ENCODE measurements around the gene KIRREL1. TPM values are rescaled to one million over a fixed set of nuclear protein-coding genes. Genes with fewer than 3 reads are reported as not detected.

KIRREL1 gene
- total RNA-seq, 1 donor from 2014 or later, result 34.9 TPM

- no peak for DNase-seq (ENCODE audit: extremely low spot score in 2 of 2)
- Histone ChIP-seq H3K27ac (no peak overlapping the region), H3K27me3 (no peaks in the 10 kb centered on the region), H3K36me3 (peaks cover 0 to 17% of the 10 kb centered on the region in 2 donors), H3K9me3 (no peaks in the 10 kb centered on the region), H3K4me1 (no peaks in the 10 kb centered on the region), H3K4me3 (no peak overlapping the region)
- intact Hi-C loops (cut with DNase I), result no loop called here
- no peak for TF ChIP-seq POLR2AphosphoS5 (IDR thresholded peaks at IDR 0.05; ENCODE audit: insufficient read depth in 1 of 2, low read depth in 1 of 2)
- TF ChIP-seq CTCF (IDR thresholded peaks at IDR 0.05), result no peak
Observed at GRCh38 chr1:158084336-158084735, 90.9 kb downstream of the KIRREL1 start.

GRCh38 chr1:158084747-158085146 is 91.3 kb downstream of the KIRREL1 start:
- Histone ChIP-seq H3K4me3 (no peak overlapping the region), H3K4me1 (no peaks in the 10 kb centered on the region), H3K27me3 (no peaks in the 10 kb centered on the region), H3K27ac (no peak overlapping the region), H3K36me3 (peaks cover 0 to 21% of the 10 kb centered on the region in 2 donors), H3K9me3 (no peaks in the 10 kb centered on the region)
- no peak for TF ChIP-seq CTCF (IDR thresholded peaks at IDR 0.05)
- TF ChIP-seq POLR2A (IDR thresholded peaks at IDR 0.05), result no peak
- no peak for TF ChIP-seq POLR2AphosphoS5 (IDR thresholded peaks at IDR 0.05; ENCODE audit: insufficient read depth in 1 of 2, low read depth in 1 of 2)
- intact Hi-C loops (cut with DNase I), result no loop called here
- no peak for DNase-seq (ENCODE audit: extremely low spot score in 2 of 2)

GRCh38 chr1:158087320-158087927 is 94.0 kb downstream of the KIRREL1 start:
- intact Hi-C loops (cut with DNase I), result loop anchor here (2.0 kb wide), 1 partner anchor 95 kb away; the partner anchor contains the start of gene KIRREL1
- peaks cover 0 to 41% of the 10 kb centered on the region in 2 donors for H3K36me3 ChIP-seq

GRCh38 chr1:158089476-158089875 is 96.0 kb downstream of the KIRREL1 start:
- Histone ChIP-seq H3K27me3 (no peaks in the 10 kb centered on the region), H3K9me3 (no peaks in the 10 kb centered on the region), H3K27ac (no peak overlapping the region), H3K36me3 (peaks cover 0 to 49% of the 10 kb centered on the region in 2 donors), H3K4me1 (no peaks in the 10 kb centered on the region), H3K4me3 (no peak overlapping the region)
- intact Hi-C loops (cut with DNase I), result no loop called here
- no peak for DNase-seq (ENCODE audit: extremely low spot score in 2 of 2)
- no peak for TF ChIP-seq POLR2AphosphoS5 (IDR thresholded peaks at IDR 0.05; ENCODE audit: insufficient read depth in 1 of 2, low read depth in 1 of 2)
- TF ChIP-seq CTCF (IDR thresholded peaks at IDR 0.05), result no peak
- no peak for TF ChIP-seq POLR2A (IDR thresholded peaks at IDR 0.05)

More at GRCh38 chr1:158087320-158087927, 94.0 kb downstream of the KIRREL1 start:
- Histone ChIP-seq H3K27me3 (no peaks in the 10 kb centered on the region), H3K4me1 (no peaks in the 10 kb centered on the region), H3K27ac (no peak overlapping the region), H3K9me3 (no peaks in the 10 kb centered on the region), H3K4me3 (no peak overlapping the region)
- TF ChIP-seq POLR2A (IDR thresholded peaks at IDR 0.05) (no peak), CTCF (IDR thresholded peaks at IDR 0.05) (peak; percentile 49 to 76 (median 71))
- no peak for DNase-seq (ENCODE audit: extremely low spot score in 2 of 2)

- intact Hi-C loops (cut with DNase I), result loop anchor here (2.0 kb wide), 1 partner anchor 27 kb away; no protein-coding TSS in a partner anchor
- no peaks in the 10 kb centered on the region for H3K4me1 ChIP-seq
- no peak overlapping the region for H3K27ac ChIP-seq
- DNase-seq (ENCODE audit: extremely low spot score in 2 of 2), result no peak
- no peak for TF ChIP-seq CTCF (IDR thresholded peaks at IDR 0.05)
- TF ChIP-seq POLR2A (IDR thresholded peaks at IDR 0.05), result no peak
- no peak for TF ChIP-seq POLR2AphosphoS5 (IDR thresholded peaks at IDR 0.05; ENCODE audit: insufficient read depth in 1 of 2, low read depth in 1 of 2)
- H3K4me3 ChIP-seq, result no peak overlapping the region
- H3K36me3 ChIP-seq, result peaks cover 0 to 49% of the 10 kb centered on the region in 2 donors
- H3K27me3 ChIP-seq, result no peaks in the 10 kb centered on the region
- no peaks in the 10 kb centered on the region for H3K9me3 ChIP-seq
Observed at GRCh38 chr1:158089925-158090637, 96.6 kb downstream of the KIRREL1 start.
